H1 (cell line): ENCODE results near the gene ELFN2. TPM values are rescaled to one million over a fixed set of nuclear protein-coding genes. Genes with fewer than 3 reads are reported as not detected.

Experiments
- CTCF ChIA-PET: fragments of 300-600 bp; sonication (Branson Sonifier 250); formaldehyde crosslinking; loops from one replicate; lab custom pipeline; 2021; ENCODE audit not compliant: partially characterized antibody; lab: Charles Lee
- POLR2A ChIA-PET: fragments of 300-600 bp; sonication (Branson Sonifier 250); formaldehyde crosslinking; loops from one replicate; lab custom pipeline; 2021; ENCODE audit warnings: inconsistent platforms; ENCODE audit not compliant: partially characterized antibody; lab: Charles Lee
- DNase-seq, 2 experiments: peaks; one replicate each; pipeline versions ENCODE4 v3.0.0 to v3.0.0-alpha.2; 2010 to 2022; ENCODE audit warnings: low spot score in 2 of 2, low read depth in 1 of 2, mixed read lengths in 1 of 2
- FAIRE-seq: peaks from 2 replicates; lab custom pipeline; 2011; peaks lifted over from hg19 to GRCh38; lab: Jason Lieb, UNC
- H2AFZ ChIP-seq: 2 replicates; pipeline ENCODE4 v1.8.1; 2012; ENCODE audit warnings: low read length, inconsistent platforms
- H2AK5ac ChIP-seq: 2 replicates; pipeline ENCODE4 v1.6.1; 2013; ENCODE audit warnings: low read depth, low read length
- H2BK120ac ChIP-seq: replicated peaks from 2 replicates; pipeline ENCODE3; 2013; ENCODE audit warnings: low read depth, low read length, inconsistent platforms
- H2BK12ac ChIP-seq: 2 replicates; pipeline ENCODE4 v1.6.1; 2013; ENCODE audit warnings: low read depth, low read length
- H2BK15ac ChIP-seq: 2 replicates; pipeline ENCODE4 v1.6.1; 2013; ENCODE audit warnings: low read length
- H2BK20ac ChIP-seq: 2 replicates; pipeline ENCODE4 v1.6.1; 2013; ENCODE audit warnings: low read length
- H2BK5ac ChIP-seq: 2 replicates; pipeline ENCODE4 v1.6.1; 2013; ENCODE audit warnings: low read depth, low read length
- H3K14ac ChIP-seq: 2 replicates; pipeline ENCODE4 v1.6.1; 2013; ENCODE audit warnings: inconsistent platforms; ENCODE audit not compliant: insufficient read length
- H3K18ac ChIP-seq: 2 replicates; pipeline ENCODE4 v1.6.1; 2013; ENCODE audit warnings: low read length; ENCODE audit errors: extremely low read depth
- H3K23ac ChIP-seq: 2 replicates; pipeline ENCODE4 v1.6.1; 2013; ENCODE audit warnings: inconsistent platforms; ENCODE audit not compliant: insufficient read length
- H3K23me2 ChIP-seq: 2 replicates; pipeline ENCODE4 v1.6.1; 2013; ENCODE audit warnings: low read depth, low read length
- H3K27ac ChIP-seq: 2 replicates; pipeline ENCODE4 v1.6.1; 2011; ENCODE audit warnings: low read depth, low read length, inconsistent platforms
- H3K27me3 ChIP-seq, 4 experiments: replicated peaks in 1 of 4; 1 replicate in 1 of 4; 2 replicates in 3 of 4; pipeline versions ENCODE4 v1.6.1 to v1.8.1; 2011 to 2013; ENCODE audit warnings: low read length in 3 of 4, mild to moderate bottlenecking in 3 of 4, inconsistent platforms in 2 of 4, mixed read lengths in 2 of 4, moderate library complexity in 1 of 4; ENCODE audit not compliant: control insufficient read depth in 3 of 4, insufficient read depth in 3 of 4; ENCODE audit errors: extremely low read depth in 1 of 4
- H3K36me3 ChIP-seq, 4 experiments: 2 replicates each; pipeline versions ENCODE4 v1.6.1 to v1.8.1; 2011 to 2013; ENCODE audit warnings: mild to moderate bottlenecking in 4 of 4, low read length in 3 of 4, moderate library complexity in 2 of 4, control low read depth in 1 of 4, inconsistent platforms in 1 of 4; ENCODE audit not compliant: insufficient read depth in 4 of 4, control insufficient read depth in 2 of 4
- H3K4ac ChIP-seq: replicated peaks from 2 replicates; pipeline ENCODE3; 2013; ENCODE audit warnings: low read length, low read depth, mixed read lengths, inconsistent platforms; ENCODE audit not compliant: insufficient read length
- H3K4me1 ChIP-seq, 4 experiments: replicated peaks in 1 of 4; 1 replicate in 1 of 4; 2 replicates in 3 of 4; pipeline versions ENCODE4 v1.6.1 to v1.8.1; 2011 to 2013; ENCODE audit warnings: low read length in 3 of 4, inconsistent platforms in 2 of 4, mixed read lengths in 1 of 4; ENCODE audit not compliant: insufficient read depth in 4 of 4, control insufficient read depth in 3 of 4
- H3K4me2 ChIP-seq, 2 experiments: 2 replicates each; pipeline versions ENCODE4 v1.6.1 to v1.8.1; 2011 to 2013; ENCODE audit warnings: low read depth in 2 of 2, low read length in 2 of 2, control low read depth in 1 of 2, inconsistent platforms in 1 of 2, mild to moderate bottlenecking in 1 of 2; ENCODE audit not compliant: insufficient read depth in 1 of 2
- H3K4me3 ChIP-seq, 4 experiments: fragments of 200-600, 300-600 bp in 1 of 4; sonication (generic), shearing (Covaris generic), sonication (Bioruptor Twin) in 1 of 4; 2 replicates each; pipeline versions ENCODE4 v1.5.1 to v1.8.1; 2011 to 2016; ENCODE audit warnings: low read length in 4 of 4, low read depth in 3 of 4, control low read depth in 2 of 4, inconsistent platforms in 2 of 4, mild to moderate bottlenecking in 2 of 4, mixed read lengths in 1 of 4, moderate library complexity in 1 of 4; ENCODE audit not compliant: insufficient read depth in 2 of 4; ENCODE audit errors: extremely low read depth in 1 of 4
- H3K56ac ChIP-seq: replicated peaks from 2 replicates; pipeline ENCODE3; 2013; ENCODE audit warnings: low read depth, mild to moderate bottlenecking, mixed read lengths, low read length, inconsistent platforms; ENCODE audit not compliant: insufficient read length
- H3K79me1 ChIP-seq: 2 replicates; pipeline ENCODE4 v1.6.1; 2013; ENCODE audit warnings: low read depth, low read length, control low read depth
- H3K79me2 ChIP-seq, 2 experiments: 2 replicates each; pipeline versions ENCODE4 v1.6.1 to v1.8.1; 2012 to 2013; ENCODE audit warnings: low read length in 2 of 2, mild to moderate bottlenecking in 2 of 2, inconsistent platforms in 1 of 2; ENCODE audit not compliant: insufficient read depth in 2 of 2, control insufficient read depth in 1 of 2
- H3K9ac ChIP-seq, 4 experiments: replicated peaks in 1 of 4; 1 replicate in 1 of 4; 2 replicates in 3 of 4; pipeline versions ENCODE4 v1.6.1 to v1.8.1; 2011 to 2013; ENCODE audit warnings: low read depth in 3 of 4, low read length in 3 of 4, control low read depth in 2 of 4, mild to moderate bottlenecking in 2 of 4, moderate library complexity in 2 of 4, inconsistent platforms in 1 of 4; ENCODE audit errors: extremely low read depth in 1 of 4
- H3K9me3 ChIP-seq, 2 experiments: 2 replicates each; pipeline versions ENCODE4 v1.6.1 to v1.8.1; 2012 to 2013; ENCODE audit warnings: mild to moderate bottlenecking in 2 of 2, moderate library complexity in 2 of 2, control low read depth in 1 of 2, inconsistent platforms in 1 of 2, low read depth in 1 of 2, low read length in 1 of 2, mixed read lengths in 1 of 2; ENCODE audit not compliant: insufficient read depth in 2 of 2
- H4K20me1 ChIP-seq, 2 experiments: replicated peaks in 1 of 2; 2 replicates each; pipeline versions ENCODE3 to v1.8.1; 2011 to 2013; ENCODE audit warnings: inconsistent platforms in 2 of 2, low read length in 2 of 2, mild to moderate bottlenecking in 1 of 2; ENCODE audit not compliant: insufficient read depth in 2 of 2, control insufficient read depth in 1 of 2
- H4K5ac ChIP-seq: 2 replicates; pipeline ENCODE4 v1.6.1; 2013; ENCODE audit warnings: low read length, low read depth, mixed read lengths, inconsistent platforms; ENCODE audit not compliant: insufficient read length
- H4K8ac ChIP-seq: 2 replicates; pipeline ENCODE4 v1.8.0; 2013; ENCODE audit warnings: mild to moderate bottlenecking, moderate library complexity, low read length, inconsistent platforms; ENCODE audit not compliant: insufficient read depth; ENCODE audit errors: extremely low read depth
- H4K91ac ChIP-seq: replicated peaks from 2 replicates; pipeline ENCODE3; 2013; ENCODE audit warnings: low read length, mixed read lengths, inconsistent platforms; ENCODE audit not compliant: insufficient read length
- BCL11A ChIP-seq, 2 experiments: IDR thresholded peaks; one replicate each; pipeline ENCODE4 v1.6.1; 2011; ENCODE audit warnings: low read depth in 2 of 2, low read length in 2 of 2, mild to moderate bottlenecking in 2 of 2
- EZH2 ChIP-seq: fragments of 200-600 bp; sonication (generic); IDR thresholded peaks from 2 replicates; pipeline ENCODE4 v1.7.1; 2012; ENCODE audit warnings: low read depth, mild to moderate bottlenecking, moderate library complexity, low read length, inconsistent platforms; ENCODE audit not compliant: severe bottlenecking
- HDAC6 ChIP-seq: IDR thresholded peaks from one replicate; pipeline ENCODE4 v1.7.1; 2012; ENCODE audit warnings: low read depth, mild to moderate bottlenecking, inconsistent platforms, low read length, moderate library complexity
- KDM5A ChIP-seq: fragments of 200-600 bp; IDR thresholded peaks from 2 replicates; pipeline ENCODE4 v1.7.1; 2012; ENCODE audit warnings: mild to moderate bottlenecking, low read length, inconsistent platforms, mixed read lengths
- RFX5 ChIP-seq: IDR thresholded peaks from 2 replicates; pipeline ENCODE4 v1.6.1; 2011; ENCODE audit warnings: low read depth, low read length, improper control_type of control experiment, borderline replicate concordance
- RNF2 ChIP-seq: fragments of 200-900, 300-1000 bp; sonication (generic); IDR thresholded peaks from 2 replicates; pipeline ENCODE4 v1.7.1; 2016; ENCODE audit warnings: borderline replicate concordance, low read depth, mild to moderate bottlenecking, antibody characterized with exemption, low read length; ENCODE audit not compliant: poor library complexity, severe bottlenecking; ENCODE audit errors: missing control alignments
- RXRA ChIP-seq: IDR thresholded peaks from 2 replicates; pipeline ENCODE4 v1.6.1; 2011; ENCODE audit warnings: low read depth, mild to moderate bottlenecking, low read length, moderate library complexity; ENCODE audit not compliant: insufficient read depth
- SAP30 ChIP-seq: fragments of 300-600 bp; sonication (generic); IDR thresholded peaks from 2 replicates; pipeline ENCODE4 v1.7.1; 2012; ENCODE audit warnings: low read length, moderate library complexity, mild to moderate bottlenecking, inconsistent platforms; ENCODE audit not compliant: insufficient read depth, insufficient replicate concordance
- SIN3A ChIP-seq, 2 experiments: IDR thresholded peaks in 1 of 2; conservative IDR thresholded peaks in 1 of 2; 2 replicates each; pipeline ENCODE4 v1.6.1; 2011 to 2012; ENCODE audit warnings: low read length in 2 of 2, improper control_type of control experiment in 1 of 2, low read depth in 1 of 2, mild to moderate bottlenecking in 1 of 2
- SIX5 ChIP-seq: IDR thresholded peaks from 2 replicates; pipeline ENCODE4 v1.6.1; 2011; ENCODE audit warnings: mild to moderate bottlenecking, low read depth, low read length
- USF2 ChIP-seq: IDR thresholded peaks from 2 replicates; pipeline ENCODE4 v1.6.1; 2011; ENCODE audit warnings: low read length, improper control_type of control experiment
- WGBS, 2 experiments: shearing (Covaris generic) in 1 of 2; methylation state at CpG; one replicate each; pipeline versions ENCODE4 v1.1.6 to v1.1.7; 2013 to 2015; ENCODE audit warnings: low lambda C conversion rate in 2 of 2, mixed read lengths in 2 of 2, inconsistent platforms in 1 of 2, low coverage in 1 of 2, missing lambda C conversion rate in 1 of 2; ENCODE audit not compliant: insufficient replicate concordance in 2 of 2, insufficient coverage in 1 of 2, insufficient read length in 1 of 2; ENCODE audit errors: extremely low coverage in 1 of 2, missing lambda C conversion rate in 1 of 2; 5-methylcytosine and 5-hydroxymethylcytosine counted together
- polyA plus RNA-seq, 7 experiments: library from polyadenylated mRNA; depleted of rRNA in 3 of 7; stranded (reverse) in 5 of 7; unstranded in 2 of 7; fragments of >200 nt in 5 of 7; fragments of 200-250 nt in 2 of 7; gene quantifications; 1 replicate in 5 of 7; 2 replicates in 1 of 7; 4 replicates in 1 of 7; pipeline versions ENCODE4 v1.2.1 to v1.2.3, GENCODE V29; 2011 to 2013; ENCODE audit warnings: missing spikeins in 2 of 7, mixed read lengths in 2 of 7
- total RNA-seq: library from RNA; stranded (reverse); fragmentation: NEBNext Ultra II Directional; extraction: Animal tissue kit (Norgen Biotek cat#: 25700); gene quantifications from 2 replicates; pipeline ENCODE4 v1.2.1, GENCODE V29; 2021

ELFN2 gene
- total and polyA plus RNA-seq, 2 of the 8 experiments (the other 6 are each of a cell fraction or from before 2014, with no cell fraction given) = 0.63 to 0.88 TPM

- H2BK5ac ChIP-seq = no peak overlapping the region
- no peak overlapping the region for H2AFZ ChIP-seq
- no peak overlapping the region for H4K8ac ChIP-seq
- H4K20me1 ChIP-seq = no peaks in the 10 kb centered on the region
- H3K18ac ChIP-seq = no peak overlapping the region
- no peak overlapping the region for H3K56ac ChIP-seq
- ChIA-PET POLR2A (no interaction called here), CTCF (interaction anchor here (0.9 to 14.2 kb wide), 6 partner anchors 13 to 210 kb away, joined by 3 to 312 read pairs (median 4); partner anchors contain the start of gene MFNG)
- no peaks in the 10 kb centered on the region; a peak in 1 of 7 replicates for H3K27me3 ChIP-seq
- H3K4me1 ChIP-seq = no peaks in the 10 kb centered on the region; a peak in 3 of 7 replicates
- no peak overlapping the region for H2AK5ac ChIP-seq
- H2BK20ac ChIP-seq = no peak overlapping the region
- H2BK12ac ChIP-seq = no peak overlapping the region
- H3K9ac ChIP-seq = no peak overlapping the region
- DNase-seq = no peak
- no peak overlapping the region for H2BK120ac ChIP-seq
- H2BK15ac ChIP-seq = no peak overlapping the region
- no peak overlapping the region for H3K4me3 ChIP-seq
- no peak overlapping the region for H3K14ac ChIP-seq
- no peak overlapping the region for H4K91ac ChIP-seq
- no peak overlapping the region for H3K23ac ChIP-seq
- FAIRE-seq = no peak
- no peaks in the 10 kb centered on the region; the same call in 1 of the 2 replicates for H3K23me2 ChIP-seq
- no peaks in the 10 kb centered on the region for H3K9me3 ChIP-seq
- no peak overlapping the region for H4K5ac ChIP-seq
- H3K36me3 ChIP-seq = no peaks in the 10 kb centered on the region; a peak in 1 of 8 replicates
- no peak overlapping the region for H3K27ac ChIP-seq
- WGBS, 2 experiments = 87% methylated on average over 8 of the region's 8 CpGs; no CpG with 5 or more reads in 1 of the 2 experiments
- H3K4ac ChIP-seq = no peak overlapping the region
- no peak overlapping the region for H3K4me2 ChIP-seq
- no peaks in the 10 kb centered on the region for H3K79me1 ChIP-seq
- H3K79me2 ChIP-seq = no peaks in the 10 kb centered on the region
- TF ChIP-seq BCL11A (IDR thresholded peaks at IDR 0.05; ENCODE audit: low read depth in 2 of 2, low read length in 2 of 2) = no peak
- TF ChIP-seq RFX5 = no peak
- TF ChIP-seq SAP30 = no peak
- no peak for TF ChIP-seq RNF2
- no peak for TF ChIP-seq KDM5A
- TF ChIP-seq RXRA = no peak
- no peak for TF ChIP-seq HDAC6
- no peak for TF ChIP-seq SIX5
- TF ChIP-seq EZH2 = no peak
- no peak for TF ChIP-seq SIN3A (conservative IDR thresholded peaks at IDR 0.05 in 1 of 2, IDR thresholded peaks at IDR 0.05 in 1 of 2; ENCODE audit: low read depth in 1 of 2, low read length in 2 of 2)
- TF ChIP-seq USF2 = no peak
Observed at GRCh38 chr22:37469416-37470086, 42.3 kb upstream of the ELFN2 start.
